WERI-Rb-1 (cell line): ENCODE results near the gene ALG1L2.
"Not testable (repeated sequence)": the region's sequence is repeated elsewhere in the genome, so short reads cannot be mapped to it uniquely, and the experiment has no call there.

Source experiments
- DNase-seq: peaks from one replicate; pipeline ENCODE4 v3.0.0-alpha.2; 2020
- H3K27ac ChIP-seq: fragments of 250-450 bp; sonication (Bioruptor Pico); 2 replicates; pipeline ENCODE4 v1.5.1; 2020; ENCODE audit warnings: mild to moderate bottlenecking, moderate library complexity
- H3K27me3 ChIP-seq: fragments of 250-450 bp; sonication (Bioruptor Pico); 2 replicates; pipeline ENCODE4 v1.5.1; 2021; ENCODE audit warnings: mild to moderate bottlenecking, low read depth, moderate library complexity; ENCODE audit not compliant: insufficient read depth, severe bottlenecking
- H3K36me3 ChIP-seq: fragments of 250-450 bp; sonication (Bioruptor Pico); 2 replicates; pipeline ENCODE4 v1.5.1; 2020; ENCODE audit warnings: mild to moderate bottlenecking, moderate library complexity
- H3K4me3 ChIP-seq: 2 replicates; pipeline ENCODE4 v1.5.1; 2011; ENCODE audit warnings: low read depth, mild to moderate bottlenecking, control low read depth, low read length
- H3K9me3 ChIP-seq: fragments of 250-450 bp; sonication (Bioruptor Pico); 2 replicates; pipeline ENCODE4 v1.5.1; 2021; ENCODE audit warnings: mild to moderate bottlenecking, moderate library complexity; ENCODE audit not compliant: severe bottlenecking
- TF ChIP-seq, protein P1 (sequence below): IDR thresholded peaks from 2 replicates; pipeline ENCODE4 v1.5.1; 2011; ENCODE audit warnings: low read depth, mild to moderate bottlenecking, control low read depth, inconsistent platforms, low read length

The ALG1L2 gene, protein sequence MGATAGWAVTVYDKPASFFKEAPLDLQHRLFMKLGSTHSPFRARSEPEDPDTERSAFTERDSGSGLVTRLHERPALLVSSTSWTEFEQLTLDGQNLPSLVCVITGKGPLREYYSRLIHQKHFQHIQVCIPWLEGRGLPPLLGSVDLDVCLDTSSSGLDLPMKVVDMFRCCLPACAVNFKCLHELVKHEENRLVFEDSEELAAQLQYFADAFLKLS

DNA sequence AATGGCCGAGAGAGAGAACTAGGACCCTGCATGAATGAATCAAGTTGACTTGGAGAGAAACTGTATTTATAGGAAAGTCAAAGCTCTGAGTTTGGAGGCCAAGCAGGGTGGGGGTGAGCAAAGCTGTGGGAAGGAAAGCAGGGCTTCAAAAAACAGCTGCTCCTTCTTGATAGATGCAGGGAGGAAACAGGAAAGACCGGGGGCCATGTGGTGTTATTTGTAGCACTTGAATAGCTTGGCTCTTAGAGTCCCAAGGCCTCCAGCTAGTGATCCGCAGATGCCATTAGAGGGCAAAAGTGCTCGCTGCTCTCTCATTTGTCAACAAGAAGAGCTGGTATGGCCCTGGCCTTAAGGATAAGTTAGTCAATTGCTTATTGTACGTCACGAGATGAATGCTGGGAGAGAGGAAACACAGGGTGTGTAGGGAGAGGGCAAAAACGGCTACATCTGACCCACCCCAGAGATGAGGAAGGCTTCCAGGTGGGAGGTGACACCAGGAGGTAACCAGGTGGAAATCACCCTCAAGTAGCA lies at the start of gene ALG1L2:
Gene ALG1L2 (plus strand): TSS at position 481 of the 531 bp plus-strand sequence. CDS start 186 bp downstream, outside the sequence.
- no peak within 1 kb of the TSS for H3K27ac ChIP-seq
- DNase-seq = no peak

DNA sequence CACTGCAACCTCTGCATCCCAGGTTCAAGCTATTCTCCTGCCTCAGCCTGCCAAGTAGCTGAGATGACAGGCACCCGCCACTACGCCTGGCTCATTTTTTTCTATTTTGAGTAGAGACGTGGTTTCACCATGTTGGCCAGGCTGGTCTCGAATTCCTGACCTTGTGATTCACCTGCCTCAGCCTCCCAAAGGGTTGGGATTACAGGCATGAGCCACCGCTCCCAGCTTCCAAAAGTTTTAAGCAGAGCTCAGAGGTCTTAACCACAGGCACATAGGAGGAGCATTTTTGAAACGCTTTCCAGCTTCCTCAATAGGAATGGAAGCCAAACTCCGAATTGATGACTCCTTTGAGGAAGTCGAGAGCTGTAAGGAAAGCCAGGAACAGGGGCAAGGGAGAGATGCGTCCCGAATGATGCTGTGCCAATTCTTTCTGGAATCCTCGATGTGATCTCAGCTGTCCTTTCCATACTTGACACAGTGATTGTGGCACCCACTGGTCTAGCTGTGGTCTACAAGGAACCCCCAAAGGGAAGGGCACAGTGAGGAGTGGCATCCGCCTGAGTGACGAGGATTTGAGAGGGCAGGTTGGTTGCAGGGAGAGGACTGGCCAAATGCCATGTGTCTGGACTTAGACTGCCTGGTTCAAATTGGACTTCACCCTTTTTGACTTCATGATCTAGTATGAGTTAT lies 44.4 kb upstream of the ALG1L2 start:
- DNase-seq, H3K9me3 ChIP-seq, H3K27ac ChIP-seq, H3K36me3 ChIP-seq, H3K4me3 ChIP-seq, H3K27me3 ChIP-seq: not testable (repeated sequence)

More for the DNA sequence above, at the start of gene ALG1L2:
- Histone ChIP-seq H3K9me3 (no peaks in the 10 kb centered on the region), H3K36me3 (no peaks in the 10 kb centered on the region), H3K4me3 (no peak within 1 kb of the TSS), H3K27me3 (no peaks in the 10 kb centered on the region)
- TF ChIP-seq, protein P1, sequence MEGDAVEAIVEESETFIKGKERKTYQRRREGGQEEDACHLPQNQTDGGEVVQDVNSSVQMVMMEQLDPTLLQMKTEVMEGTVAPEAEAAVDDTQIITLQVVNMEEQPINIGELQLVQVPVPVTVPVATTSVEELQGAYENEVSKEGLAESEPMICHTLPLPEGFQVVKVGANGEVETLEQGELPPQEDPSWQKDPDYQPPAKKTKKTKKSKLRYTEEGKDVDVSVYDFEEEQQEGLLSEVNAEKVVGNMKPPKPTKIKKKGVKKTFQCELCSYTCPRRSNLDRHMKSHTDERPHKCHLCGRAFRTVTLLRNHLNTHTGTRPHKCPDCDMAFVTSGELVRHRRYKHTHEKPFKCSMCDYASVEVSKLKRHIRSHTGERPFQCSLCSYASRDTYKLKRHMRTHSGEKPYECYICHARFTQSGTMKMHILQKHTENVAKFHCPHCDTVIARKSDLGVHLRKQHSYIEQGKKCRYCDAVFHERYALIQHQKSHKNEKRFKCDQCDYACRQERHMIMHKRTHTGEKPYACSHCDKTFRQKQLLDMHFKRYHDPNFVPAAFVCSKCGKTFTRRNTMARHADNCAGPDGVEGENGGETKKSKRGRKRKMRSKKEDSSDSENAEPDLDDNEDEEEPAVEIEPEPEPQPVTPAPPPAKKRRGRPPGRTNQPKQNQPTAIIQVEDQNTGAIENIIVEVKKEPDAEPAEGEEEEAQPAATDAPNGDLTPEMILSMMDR = no peak

DNA sequence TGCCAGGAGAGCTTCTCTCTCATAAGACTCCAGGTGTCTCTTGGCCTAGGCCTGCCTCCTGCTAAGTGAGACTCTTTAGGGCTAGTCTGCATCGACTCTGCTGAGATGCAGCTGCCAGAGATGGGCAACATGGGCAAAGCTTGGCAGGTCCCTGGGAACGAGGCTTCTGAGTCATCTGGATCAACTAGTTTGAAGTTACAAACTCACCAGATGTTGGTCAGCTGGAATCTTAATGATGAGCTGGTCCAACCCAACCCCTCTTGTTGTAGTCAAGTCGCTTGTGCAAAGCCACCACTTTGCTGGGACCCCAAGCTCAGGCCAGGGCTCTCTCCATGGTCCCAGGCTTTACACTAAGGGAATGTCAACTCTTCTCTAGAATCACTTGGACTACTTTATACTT lies 38.9 kb upstream of the ALG1L2 start:
- H3K9me3 ChIP-seq, H3K36me3 ChIP-seq, H3K27me3 ChIP-seq, DNase-seq, H3K27ac ChIP-seq, H3K4me3 ChIP-seq: not testable (repeated sequence)

DNA sequence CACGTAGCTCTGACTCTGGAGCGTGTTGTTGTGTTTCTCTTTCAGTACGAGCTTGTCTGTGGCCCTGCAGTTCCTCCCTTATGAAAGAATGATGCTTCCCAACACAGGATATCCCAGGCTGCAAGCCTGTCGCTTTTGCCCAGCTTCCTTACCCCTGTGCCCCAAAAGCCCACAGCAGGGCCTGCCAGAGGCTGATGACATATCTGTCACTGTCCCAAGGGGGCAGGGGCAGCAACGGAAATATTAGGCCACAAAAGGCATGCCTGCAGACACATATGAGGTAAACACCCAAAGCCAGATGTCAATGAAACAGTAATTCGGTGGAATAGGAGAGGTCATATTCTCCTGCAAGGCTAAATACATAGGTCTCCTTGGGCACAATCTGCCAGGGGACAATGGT lies 38.0 kb upstream of the ALG1L2 start:
- H3K4me3 ChIP-seq, DNase-seq, H3K27ac ChIP-seq, H3K36me3 ChIP-seq, H3K9me3 ChIP-seq, H3K27me3 ChIP-seq: not testable (repeated sequence)

DNA sequence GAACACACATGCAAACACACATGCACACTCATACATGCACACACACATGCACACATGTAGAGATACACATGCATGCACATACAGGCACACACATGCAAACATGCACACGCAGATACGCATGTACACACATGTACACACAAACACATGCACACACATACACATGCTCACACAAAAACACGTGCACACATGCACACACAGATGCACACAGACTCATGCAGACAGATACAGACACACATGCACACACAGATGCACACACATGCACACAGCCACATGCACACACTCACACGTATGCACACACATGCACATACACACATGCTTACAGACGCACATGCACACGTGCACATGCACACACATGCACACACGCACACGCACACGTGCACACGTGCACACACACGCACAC lies 37.3 kb upstream of the ALG1L2 start:
- H3K27me3 ChIP-seq = no peaks in the 10 kb centered on the region
- DNase-seq = no peak
- H3K9me3 ChIP-seq = no peaks in the 10 kb centered on the region
- H3K4me3 ChIP-seq = no peak overlapping the region
- H3K27ac ChIP-seq = no peak overlapping the region
- TF ChIP-seq, protein P1 = no peak
- no peaks in the 10 kb centered on the region for H3K36me3 ChIP-seq

DNA sequence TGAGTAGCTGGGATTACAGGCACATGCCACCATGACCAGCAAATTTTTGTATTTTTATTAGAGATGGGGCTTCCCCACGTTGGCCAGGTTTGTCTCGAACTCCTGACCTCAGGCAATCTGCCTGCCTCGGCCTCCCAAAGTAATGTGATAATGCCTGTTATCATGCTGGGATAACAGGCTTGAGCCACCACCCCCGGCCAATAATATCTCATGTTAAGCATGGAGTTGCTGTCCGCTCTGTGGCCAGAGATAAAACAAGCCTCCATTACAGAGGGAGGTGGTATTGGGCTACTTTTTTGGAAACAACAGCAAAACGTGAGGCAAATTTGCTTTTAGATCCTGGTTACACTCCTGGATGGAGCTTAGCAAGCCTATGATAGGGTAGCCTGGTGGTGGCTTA lies 32.9 kb upstream of the ALG1L2 start:
- Histone ChIP-seq H3K4me3 (no peak overlapping the region), H3K36me3 (no peaks in the 10 kb centered on the region), H3K27me3 (no peaks in the 10 kb centered on the region), H3K9me3 (no peaks in the 10 kb centered on the region), H3K27ac (no peak overlapping the region)
- no peak for DNase-seq
- TF ChIP-seq, protein P1 = no peak

DNA sequence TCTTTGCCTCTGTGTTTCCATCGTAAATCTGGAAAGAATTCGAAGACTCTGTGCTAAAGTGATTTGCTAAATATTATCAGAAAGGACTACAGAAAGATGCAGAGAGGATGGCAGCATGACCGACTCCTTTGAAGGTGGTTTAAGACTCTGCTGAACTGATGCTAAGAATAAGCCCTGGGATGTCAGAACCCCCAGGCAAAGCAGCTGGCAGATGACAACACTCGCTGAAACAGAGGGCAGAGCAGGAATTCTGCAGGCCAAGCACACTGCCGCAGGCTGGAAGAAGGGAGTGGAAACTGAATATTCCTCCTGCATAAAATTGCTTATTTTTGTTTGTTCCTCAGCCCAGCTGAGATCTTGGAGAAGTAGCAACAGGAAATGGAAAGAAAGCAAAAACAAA lies 29.3 kb upstream of the ALG1L2 start:
- H3K27me3 ChIP-seq, H3K27ac ChIP-seq, DNase-seq, H3K4me3 ChIP-seq, H3K36me3 ChIP-seq, H3K9me3 ChIP-seq: not testable (repeated sequence)

DNA sequence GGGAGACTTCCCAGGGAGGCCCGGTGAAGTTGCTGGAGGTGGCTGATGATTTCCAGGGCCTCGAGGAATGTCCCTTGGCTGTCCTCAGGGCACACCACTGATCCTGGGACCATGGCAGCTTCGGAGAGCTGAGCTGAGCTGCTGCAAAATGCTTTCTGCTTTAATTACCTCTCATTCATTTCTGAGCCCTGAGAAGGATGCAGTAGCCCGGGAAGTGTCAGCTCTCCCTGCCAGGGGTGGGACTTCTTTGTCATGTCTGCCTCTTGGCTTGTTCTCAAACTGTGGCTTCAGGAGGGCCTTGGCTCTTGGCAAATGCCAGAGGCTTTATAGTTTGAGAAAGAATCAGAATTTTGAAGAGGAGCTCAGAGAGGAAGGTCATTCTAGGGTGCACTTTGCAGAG lies 28.7 kb upstream of the ALG1L2 start:
- not testable (repeated sequence) for H3K4me3 ChIP-seq, H3K27me3 ChIP-seq, H3K36me3 ChIP-seq, H3K9me3 ChIP-seq, H3K27ac ChIP-seq
- peak; percentile 32 for DNase-seq

DNA sequence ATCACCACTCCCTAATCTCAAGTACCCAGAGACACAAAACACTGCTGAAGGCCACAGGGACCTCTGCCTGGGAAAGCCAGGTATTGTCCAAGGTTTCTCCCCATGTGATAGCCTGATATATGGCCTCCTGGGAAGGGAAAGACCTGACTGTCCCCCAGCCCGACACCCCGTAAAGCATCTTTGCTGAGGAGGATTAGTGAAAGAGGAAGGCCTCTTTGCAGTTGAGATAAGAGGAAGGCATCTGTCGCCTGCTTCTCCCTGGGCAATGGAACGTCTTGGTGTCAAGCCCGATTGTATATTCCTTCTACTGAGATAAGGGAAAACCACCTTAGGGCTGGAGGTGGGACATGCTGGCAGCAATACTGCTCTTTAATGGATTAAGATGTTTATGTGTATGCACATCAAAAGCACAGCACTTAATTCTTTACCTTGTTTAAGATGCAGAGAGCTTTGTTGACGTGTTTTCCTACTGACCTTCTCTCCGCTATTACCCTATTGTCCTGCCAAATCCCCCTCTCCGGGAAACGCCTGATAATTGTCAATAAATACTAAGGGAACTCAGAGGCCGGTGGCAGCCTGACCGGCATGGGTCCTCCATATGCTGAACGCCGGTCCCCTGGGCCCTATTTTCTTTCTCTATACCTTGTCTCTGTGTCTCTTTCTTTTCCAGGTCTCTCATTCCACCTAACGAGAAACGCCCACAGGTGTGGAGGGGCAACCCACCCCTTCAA lies 23.9 kb upstream of the ALG1L2 start:
- not testable (repeated sequence) for H3K27me3 ChIP-seq, H3K4me3 ChIP-seq, H3K36me3 ChIP-seq, H3K9me3 ChIP-seq
- DNase-seq = peak; percentile 77
- H3K27ac ChIP-seq = peak overlapping the region; percentile 71

DNA sequence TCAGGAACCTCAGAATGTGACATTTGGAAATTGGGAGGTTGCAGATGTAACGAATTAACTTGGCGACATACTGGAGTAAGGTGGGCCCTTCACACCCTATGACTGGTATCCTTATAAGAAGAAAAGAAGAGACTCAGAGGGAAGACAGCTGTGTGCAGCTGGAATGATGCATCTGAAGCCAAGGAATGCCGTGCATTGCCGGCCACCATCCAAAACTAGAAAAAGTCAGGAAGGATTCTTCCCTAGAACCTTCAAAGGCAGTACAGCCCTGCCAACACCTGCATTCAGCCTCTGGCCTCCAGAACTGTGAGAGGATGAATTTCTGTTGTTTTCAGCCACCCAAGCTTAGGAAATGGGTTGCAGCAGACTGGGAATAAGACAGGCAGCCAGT lies 23.4 kb upstream of the ALG1L2 start:
- H3K4me3 ChIP-seq, H3K9me3 ChIP-seq, H3K27ac ChIP-seq, H3K36me3 ChIP-seq, DNase-seq, H3K27me3 ChIP-seq: not testable (repeated sequence)

DNA sequence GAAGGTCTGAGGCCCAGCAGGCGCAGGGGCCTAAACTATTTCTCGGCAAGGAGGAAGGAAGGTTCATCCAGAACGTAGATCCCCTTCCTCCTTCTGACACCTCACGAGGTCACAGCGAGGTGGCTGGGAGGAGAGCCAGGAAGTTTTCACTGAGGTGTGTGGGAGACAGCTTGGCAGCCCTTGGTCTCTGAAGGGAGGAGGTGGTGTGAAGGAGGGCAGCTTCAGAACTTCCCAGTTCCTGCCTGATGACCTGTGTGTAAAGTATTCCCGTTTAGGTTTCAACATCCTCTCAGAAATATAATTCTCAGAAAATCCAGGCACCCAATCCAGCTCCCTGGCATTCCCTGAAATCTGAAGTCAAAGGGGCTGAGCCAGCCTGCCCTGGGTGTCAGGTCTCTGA lies 22.9 kb upstream of the ALG1L2 start:
- H3K9me3 ChIP-seq, DNase-seq, H3K36me3 ChIP-seq, H3K27me3 ChIP-seq, H3K4me3 ChIP-seq, H3K27ac ChIP-seq: not testable (repeated sequence)
